ENCODE measurements around the gene IQCE.

IQCE gene

GRCh38 chr7:2558629-2559282 is at the start of gene IQCE:
Gene IQCE, plus strand, starts transcription at chr7:2558979. Its CDS starts 203 bp downstream, at chr7:2559182.
- peak; percentile 66 for DNase-seq

GRCh38 chr7:2509298-2509906 is 49.4 kb upstream of the IQCE start:
- no peak for DNase-seq

DNA sequence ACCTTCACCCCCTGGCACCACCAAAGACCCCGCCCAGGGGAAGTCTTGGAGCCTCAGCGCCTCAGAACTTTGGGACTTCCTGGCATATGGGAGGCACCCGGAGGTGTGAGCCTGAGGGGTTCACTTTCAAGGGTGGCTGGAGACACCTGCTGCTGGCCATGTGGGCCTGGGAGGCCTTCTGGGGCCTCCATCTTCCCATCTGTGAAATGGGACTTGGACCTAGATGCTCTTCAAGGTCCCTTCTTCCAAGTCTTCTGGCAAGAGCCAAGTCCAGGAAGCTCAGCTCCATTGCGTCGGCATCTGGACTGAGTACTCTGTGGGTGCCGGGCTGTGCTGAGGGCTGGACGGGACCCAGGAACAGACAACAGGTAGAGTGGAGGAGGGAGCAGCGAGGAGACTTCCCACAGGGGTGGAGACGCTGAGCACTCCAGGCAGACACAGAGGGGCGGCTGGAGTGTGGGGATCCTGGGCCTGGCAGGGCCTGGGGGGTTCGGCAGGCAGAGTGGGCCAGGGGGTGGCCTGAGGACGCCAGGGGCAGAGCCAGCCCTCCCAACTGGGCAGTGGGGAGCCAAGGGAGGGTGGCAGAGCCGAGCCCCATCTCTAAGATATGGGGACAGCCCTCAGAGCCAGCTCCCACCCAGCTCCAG is 48.5 kb upstream of the IQCE start:
- no peak for DNase-seq

DNA sequence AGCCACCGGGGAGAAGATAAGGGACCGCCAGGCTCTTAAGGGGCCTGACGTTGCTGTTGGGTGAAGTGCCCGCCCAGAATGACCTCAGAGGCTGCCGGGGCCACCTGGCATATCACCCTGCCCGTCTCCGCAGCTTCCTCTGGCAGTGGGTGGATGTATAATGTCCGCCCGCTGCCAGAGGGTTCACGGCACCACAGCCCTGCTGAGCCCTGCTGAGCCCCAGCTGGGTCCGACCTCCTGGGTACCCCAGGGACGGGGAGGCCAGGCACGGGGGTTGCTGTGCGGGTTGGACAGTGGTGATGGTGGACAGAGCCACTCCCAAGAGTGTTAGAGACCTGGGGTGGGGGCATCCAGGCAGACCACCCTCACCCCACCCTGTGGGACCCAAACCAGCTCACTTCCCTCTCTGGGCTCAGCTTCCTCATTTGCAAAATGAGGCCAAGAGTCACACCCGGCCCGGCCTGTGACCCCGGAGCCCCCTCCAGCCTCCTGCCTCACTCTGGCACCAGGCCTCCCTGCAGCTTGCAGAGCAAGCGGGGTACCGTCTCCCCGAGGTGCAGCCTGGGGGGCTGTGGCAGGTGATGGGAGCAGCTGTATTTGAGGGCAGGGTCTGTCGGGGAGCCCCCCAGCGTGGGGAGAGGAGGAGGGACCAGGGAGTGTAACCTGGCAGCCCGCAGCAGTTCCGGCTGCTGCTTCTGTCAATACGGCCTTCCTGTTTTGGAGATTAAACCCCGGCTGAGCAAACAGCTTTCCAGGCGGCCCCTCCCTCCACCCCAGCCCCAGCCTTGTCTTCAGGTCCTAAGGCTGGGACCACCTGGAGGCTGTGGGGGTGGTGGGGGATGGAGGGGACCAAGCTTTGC is 47.6 kb upstream of the IQCE start:
- no peak for DNase-seq

DNA sequence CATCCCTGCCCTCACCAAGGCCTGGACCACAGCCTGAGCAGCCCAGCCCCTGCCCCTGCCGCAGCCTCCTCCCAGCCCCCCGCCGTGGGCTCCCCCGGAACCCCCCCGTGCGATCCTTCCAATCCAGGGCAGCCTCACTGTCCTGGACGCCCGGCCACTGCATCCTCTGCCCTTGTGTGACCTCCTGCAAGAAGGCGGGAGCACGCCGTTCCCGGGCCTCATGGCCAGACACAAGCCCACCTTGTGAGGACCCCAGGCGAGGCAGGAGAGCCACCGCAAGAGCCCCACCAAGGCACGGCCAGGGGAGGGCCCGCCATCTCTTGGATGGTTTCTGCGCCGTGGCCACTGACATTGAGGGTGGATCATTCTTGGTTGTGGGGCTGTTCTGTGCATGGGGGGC is 47.0 kb upstream of the IQCE start:
- DNase-seq, result no peak

- DNase-seq, result no peak
Measured at GRCh38 chr7:2512179-2512661, 46.6 kb upstream of the IQCE start.

- no peak for DNase-seq
Measured at GRCh38 chr7:2512713-2513112, 46.1 kb upstream of the IQCE start.

DNA sequence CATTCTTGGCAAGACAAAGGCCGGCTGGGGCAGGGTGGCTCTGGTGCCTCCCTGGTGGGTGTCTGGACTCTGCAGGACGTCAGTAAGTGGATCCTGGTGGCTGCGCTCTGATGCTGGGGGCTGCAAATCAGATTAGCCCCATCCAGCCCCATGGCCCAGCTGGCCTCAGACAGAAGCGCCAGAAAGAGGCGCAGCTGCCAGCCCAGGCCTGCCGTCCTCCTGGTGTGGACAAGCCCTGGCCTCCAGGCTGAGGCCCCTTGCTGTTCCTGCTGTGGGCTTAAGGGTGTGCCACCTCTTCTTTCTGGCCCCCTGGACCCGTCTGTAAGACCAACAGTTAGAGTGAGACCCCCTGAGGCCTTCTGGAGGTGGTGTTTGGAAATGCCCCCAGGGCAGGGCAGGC is 45.1 kb upstream of the IQCE start:
- no peak for DNase-seq

- no peak for DNase-seq
Measured at GRCh38 chr7:2514473-2515423, 44.0 kb upstream of the IQCE start.

- DNase-seq, result peak; percentile 82
Measured at GRCh38 chr7:2515424-2516193, 43.2 kb upstream of the IQCE start.

- DNase-seq, result peak; percentile 90
Measured at GRCh38 chr7:2516194-2516555, 42.6 kb upstream of the IQCE start.

DNA sequence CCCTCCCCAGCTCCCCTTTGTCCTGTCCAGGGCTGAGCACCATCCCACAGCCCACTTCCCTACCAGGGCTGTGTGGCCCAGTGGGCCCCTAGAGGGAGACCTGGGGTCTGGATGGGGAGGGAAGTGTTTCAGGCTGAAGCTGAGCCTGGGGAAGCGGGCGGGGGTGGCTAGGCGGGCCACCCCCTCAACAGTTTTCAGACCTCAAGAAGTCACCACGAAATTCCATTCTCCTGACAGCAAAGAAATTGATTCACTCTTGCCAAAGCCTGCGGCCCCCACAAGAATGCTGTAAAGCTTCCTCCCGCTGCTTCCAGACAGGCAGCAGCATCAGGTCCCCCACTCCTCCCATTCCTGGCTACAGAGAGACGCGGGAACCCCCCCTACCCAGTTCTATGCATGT is 41.8 kb upstream of the IQCE start:
- DNase-seq, result peak; percentile 94

DNA sequence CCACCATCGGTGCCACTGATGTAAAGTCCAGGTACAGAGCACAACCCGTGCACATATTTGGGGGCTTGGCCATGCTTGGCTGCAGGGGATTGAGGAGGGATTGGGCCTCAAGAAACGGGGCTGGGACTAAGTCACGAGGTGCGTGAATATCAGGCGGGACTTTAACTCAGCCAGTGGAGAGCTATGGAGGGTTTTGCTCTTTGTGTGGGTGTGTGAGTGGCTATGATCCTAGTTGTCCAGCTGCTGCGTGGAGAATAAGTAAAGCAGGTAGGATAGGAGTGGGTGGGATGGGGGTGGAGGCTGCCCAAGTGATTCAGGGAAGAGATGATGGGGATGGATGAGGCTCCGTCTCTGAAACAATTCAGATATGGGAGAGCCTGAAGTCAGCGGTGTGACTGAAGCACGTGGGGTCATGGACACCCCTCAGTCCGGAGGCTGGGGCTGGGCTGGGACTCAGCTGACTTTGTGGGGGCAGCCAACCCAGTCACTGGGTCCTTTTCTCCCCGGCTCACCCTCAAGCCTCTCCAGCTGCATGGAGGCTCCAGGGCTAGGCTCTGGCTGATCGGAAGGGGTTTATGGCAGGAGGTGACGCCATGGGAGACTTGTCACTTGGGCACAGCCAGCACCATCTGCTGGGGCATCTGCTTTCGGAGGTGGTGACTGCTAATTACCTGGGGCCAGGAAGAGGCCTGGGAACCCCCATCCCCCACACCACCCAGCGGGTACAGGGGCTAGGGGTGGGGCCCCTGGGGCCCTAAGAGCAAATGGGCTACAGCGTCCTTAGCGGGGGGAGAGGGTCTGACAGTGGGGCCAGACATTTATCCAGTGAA is 40.9 kb upstream of the IQCE start:
- peak; percentile 39 for DNase-seq

GRCh38 chr7:2518737-2519118 is 40.1 kb upstream of the IQCE start:
- DNase-seq, result no peak

- peak; percentile 75 for DNase-seq
Measured at GRCh38 chr7:2519119-2519930, 39.5 kb upstream of the IQCE start, which contains the start of gene LFNG. Gene LFNG, plus strand, starts transcription at chr7:2519774. Its CDS starts 88 bp downstream, at chr7:2519862.

DNA sequence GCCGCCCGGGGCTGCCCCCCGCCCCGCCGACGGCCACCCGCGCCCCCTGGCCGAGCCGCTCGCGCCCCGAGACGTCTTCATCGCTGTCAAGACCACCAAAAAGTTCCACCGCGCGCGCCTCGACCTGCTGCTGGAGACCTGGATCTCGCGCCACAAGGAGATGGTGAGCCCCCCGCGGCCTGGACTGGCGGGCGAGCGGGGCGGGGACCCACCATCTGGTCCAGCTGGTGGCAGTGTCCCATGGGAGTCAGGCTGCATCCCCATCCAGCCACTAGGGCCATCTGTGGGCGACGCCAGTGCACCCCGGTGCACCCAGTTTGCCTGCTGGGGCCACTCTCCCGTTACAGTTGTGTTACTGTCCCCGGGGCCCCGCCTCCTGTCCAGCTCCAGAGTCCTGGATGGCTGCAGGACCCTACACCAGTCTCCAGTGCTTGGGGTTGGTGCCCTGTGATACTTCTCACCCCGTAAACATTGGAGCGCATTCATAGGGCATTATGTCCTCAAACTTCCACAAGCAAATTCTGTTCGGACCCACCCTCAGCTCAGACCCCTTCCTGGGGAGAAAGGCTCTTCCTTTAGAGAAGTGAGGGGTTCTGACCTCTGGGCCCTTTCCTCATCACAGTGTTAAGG is 38.5 kb upstream of the IQCE start:
- no peak for DNase-seq

GRCh38 chr7:2520761-2521290 is 38.0 kb upstream of the IQCE start:
- no peak for DNase-seq

DNA sequence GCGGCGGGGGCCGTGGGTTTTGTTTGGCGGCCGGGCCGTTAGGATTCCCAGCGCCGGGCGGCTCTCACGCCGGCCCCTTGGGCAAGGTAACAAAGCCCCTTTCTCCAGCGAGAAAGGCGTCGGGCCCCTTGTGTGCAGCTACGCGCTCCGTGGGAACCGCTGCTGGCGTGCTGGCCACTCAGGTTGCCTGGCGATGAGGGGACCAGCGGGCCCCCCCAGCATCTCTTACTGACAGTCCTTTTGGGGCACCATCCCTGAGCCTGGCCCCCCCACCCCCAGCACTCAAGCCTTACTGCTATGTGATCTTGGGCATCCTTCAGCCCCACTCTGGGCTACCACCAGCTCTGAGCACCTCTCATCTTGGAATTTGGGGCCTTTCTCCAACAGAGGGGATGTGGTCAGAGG is 37.4 kb upstream of the IQCE start:
- DNase-seq, result no peak
